MCF 10A (cell line): ENCODE results near the gene RPTOR. TPM values are rescaled to one million over a fixed set of nuclear protein-coding genes. Genes with fewer than 3 reads are reported as not detected.
A peak's percentile ranks its signal among the peaks of the same experiment; 100 is the strongest.

Source experiments
- BruUV-seq: library from RNA; stranded (reverse); fragments of 400-500 nt; replicated peaks from 2 replicates; lab custom pipeline; 2021; lab: Mats Ljungman, UMichigan
- CTCF ChIA-PET: fragments of 300-600 bp; sonication (Branson Sonifier 250); formaldehyde crosslinking; extraction: SDS; loops from one replicate; lab custom pipeline; 2021; ENCODE audit warnings: antibody characterized with exemption, inconsistent platforms; lab: Yijun Ruan, JAX
- POLR2A ChIA-PET: fragments of 300-600, 350-650 bp; sonication (Branson Sonifier 250); formaldehyde crosslinking; extraction: SDS; loops from one replicate; lab custom pipeline; 2020; ENCODE audit warnings: antibody characterized with exemption, inconsistent platforms; lab: Yijun Ruan, JAX
- DNase-seq: peaks from one replicate; pipeline ENCODE4 v3.0.0-alpha.2; 2018; ENCODE audit not compliant: unreplicated experiment
- H3K27ac Mint-ChIP-seq: one replicate; pipeline ENCODE4 v1.8.0; 2022; ENCODE audit warnings: mild to moderate bottlenecking, low read depth, mixed read lengths; ENCODE audit not compliant: unreplicated experiment
- H3K27me3 Mint-ChIP-seq: one replicate; pipeline ENCODE4 v1.8.0; 2022; ENCODE audit warnings: mixed read lengths; ENCODE audit not compliant: insufficient read depth, unreplicated experiment
- H3K36me3 Mint-ChIP-seq: one replicate; pipeline ENCODE4 v1.8.0; 2022; ENCODE audit warnings: mild to moderate bottlenecking, moderate library complexity, mixed read lengths; ENCODE audit not compliant: insufficient read depth, unreplicated experiment
- H3K4me1 Mint-ChIP-seq: one replicate; pipeline ENCODE4 v1.8.0; 2022; ENCODE audit warnings: mixed read lengths; ENCODE audit not compliant: insufficient read depth, unreplicated experiment
- H3K4me3 Mint-ChIP-seq: one replicate; pipeline ENCODE4 v1.8.0; 2022; ENCODE audit warnings: mild to moderate bottlenecking, moderate library complexity, mixed read lengths; ENCODE audit not compliant: unreplicated experiment
- H3K9me3 Mint-ChIP-seq: one replicate; pipeline ENCODE4 v1.8.0; 2022; ENCODE audit warnings: mixed read lengths; ENCODE audit not compliant: unreplicated experiment
- CTCF ChIP-seq: fragments of 200-600 bp; IDR thresholded peaks from one replicate; pipeline ENCODE4 v1.8.0; 2022; ENCODE audit warnings: antibody characterized with exemption, mild to moderate bottlenecking; ENCODE audit not compliant: unreplicated experiment
- intact Hi-C: fragments of 100-400 bp; cut with micrococcal nuclease; formaldehyde crosslinking; loops from 2 replicates; pipeline ENCODE4 v1.14.1; 2022
- total RNA-seq: library from RNA; stranded (reverse); gene quantifications from 2 replicates; pipeline ENCODE4 v1.2.3, GENCODE V29; 2022

Gene RPTOR
- total RNA-seq, 1 experiment from 2014 or later, result 41.3 TPM

- H3K9me3 Mint-ChIP-seq, result no peaks in the 10 kb centered on the region
- H3K27ac Mint-ChIP-seq, result no peak overlapping the region
- BruUV-seq, result no TSS peak
- CTCF ChIA-PET, result no interaction called here
- POLR2A ChIA-PET, result no interaction called here
- peaks cover 6% of the 10 kb centered on the region for H3K36me3 Mint-ChIP-seq
- no peak for DNase-seq
- no peak overlapping the region for H3K4me3 Mint-ChIP-seq
- H3K4me1 Mint-ChIP-seq, result peaks cover 38% of the 10 kb centered on the region
- TF ChIP-seq CTCF, result no peak
- intact Hi-C loops, result loop anchor here (10.0 kb wide), 1 partner anchor 164 kb away; no protein-coding TSS in a partner anchor
- H3K27me3 Mint-ChIP-seq, result no peaks in the 10 kb centered on the region
Measured at GRCh38 chr17:80601146-80601545, 56.5 kb downstream of the RPTOR start.

- Mint-ChIP-seq H3K4me1 (peaks cover 41% of the 10 kb centered on the region), H3K9me3 (no peaks in the 10 kb centered on the region), H3K27me3 (no peaks in the 10 kb centered on the region), H3K27ac (no peak overlapping the region), H3K36me3 (peaks cover under 1% of the 10 kb centered on the region), H3K4me3 (no peak overlapping the region)
- POLR2A ChIA-PET, result interaction anchor here (1.2 kb wide), 1 partner anchor 149 kb away, joined by 4 read pairs; no protein-coding TSS in a partner anchor
- intact Hi-C loops, result loop anchor here (10.0 kb wide), 1 partner anchor 161 kb away; no protein-coding TSS in a partner anchor
- CTCF ChIA-PET, result no interaction called here
- no peak for TF ChIP-seq CTCF
- BruUV-seq, result no TSS peak
- no peak for DNase-seq
Measured at GRCh38 chr17:80603396-80603795, 58.8 kb downstream of the RPTOR start.

- no peak for TF ChIP-seq CTCF
- Mint-ChIP-seq H3K4me1 (peaks cover 41% of the 10 kb centered on the region), H3K4me3 (no peak overlapping the region), H3K9me3 (no peaks in the 10 kb centered on the region), H3K27ac (no peak overlapping the region), H3K36me3 (peaks cover 5% of the 10 kb centered on the region), H3K27me3 (no peaks in the 10 kb centered on the region)
- ChIA-PET POLR2A (interaction anchor here (1.2 kb wide), 1 partner anchor 150 kb away, joined by 4 read pairs; no protein-coding TSS in a partner anchor), CTCF (interaction anchor here (0.6 to 1.0 kb wide), 4 partner anchors 11 to 198 kb away, joined by 3 read pairs; no protein-coding TSS in a partner anchor)
- BruUV-seq, result no TSS peak
- intact Hi-C loops, result loop anchor here (10.0 kb wide), 1 partner anchor 161 kb away; no protein-coding TSS in a partner anchor
- DNase-seq, result no peak
Measured at GRCh38 chr17:80604009-80604669, 59.5 kb downstream of the RPTOR start.

GRCh38 chr17:80604670-80605010 is 60.0 kb downstream of the RPTOR start:
- TF ChIP-seq CTCF, result no peak
- Mint-ChIP-seq H3K9me3 (no peaks in the 10 kb centered on the region), H3K27ac (peak overlapping the region; percentile 8), H3K27me3 (no peaks in the 10 kb centered on the region), H3K4me1 (peaks cover 37% of the 10 kb centered on the region), H3K4me3 (peak overlapping the region; percentile 47), H3K36me3 (peaks cover 5% of the 10 kb centered on the region)
- CTCF ChIA-PET, result interaction anchor here (0.6 to 1.4 kb wide), 4 partner anchors 12 to 131 kb away, joined by 3 to 6 read pairs (median 3); no protein-coding TSS in a partner anchor
- intact Hi-C loops, result loop anchor here (10.0 kb wide), 1 partner anchor 160 kb away; no protein-coding TSS in a partner anchor
- POLR2A ChIA-PET, result interaction anchor here (1.0 to 1.4 kb wide), 2 partner anchors 18 to 157 kb away, joined by 3 to 4 read pairs; no protein-coding TSS in a partner anchor
- no peak for DNase-seq
- BruUV-seq, result no TSS peak
